OCI-LY1 (cell line): ENCODE results near the gene DIRAS2.

Experiments used
- H2AFZ ChIP-seq: fragments of 200-600 bp; sonication (generic), shearing (Covaris generic); 2 replicates; pipeline ENCODE4 v1.6.0; 2014; ENCODE audit warnings: antibody characterized with exemption, mild to moderate bottlenecking, low read length
- H3F3A ChIP-seq: fragments of 200-600 bp; sonication (generic), shearing (Covaris generic); 2 replicates; pipeline ENCODE4 v1.6.0; 2014; ENCODE audit warnings: mild to moderate bottlenecking, antibody characterized with exemption, low read length, moderate library complexity; ENCODE audit not compliant: insufficient read depth
- H3K27ac ChIP-seq: fragments of 200-600 bp; sonication (generic); 2 replicates; pipeline ENCODE4 v1.5.1; 2014; ENCODE audit warnings: low read length, mixed run types, mild to moderate bottlenecking, low read depth; ENCODE audit not compliant: poor library complexity, severe bottlenecking
- H3K27me3 ChIP-seq: fragments of 200-600 bp; sonication (generic); 2 replicates; pipeline ENCODE4 v1.6.0; 2014; ENCODE audit warnings: antibody characterized with exemption, mild to moderate bottlenecking, low read length, moderate library complexity; ENCODE audit not compliant: insufficient read depth
- H3K36me3 ChIP-seq: fragments of 200-600 bp; sonication (generic); 2 replicates; pipeline ENCODE4 v1.6.1; 2014; ENCODE audit warnings: mild to moderate bottlenecking, antibody characterized with exemption, low read length, moderate library complexity, mixed read lengths; ENCODE audit not compliant: insufficient read depth
- H3K4me1 ChIP-seq: fragments of 200-600 bp; sonication (generic); 2 replicates; pipeline ENCODE4 v1.5.1; 2014; ENCODE audit warnings: mild to moderate bottlenecking, low read length, moderate library complexity; ENCODE audit not compliant: insufficient read depth, severe bottlenecking
- H3K4me2 ChIP-seq: fragments of 200-600 bp; sonication (generic), shearing (Covaris generic); 2 replicates; pipeline ENCODE4 v1.6.1; 2014; ENCODE audit warnings: low read length
- H3K4me3 ChIP-seq: fragments of 200-600 bp; sonication (generic); 2 replicates; pipeline ENCODE4 v1.5.1; 2014; ENCODE audit warnings: low read length, low read depth, mild to moderate bottlenecking, mixed read lengths; ENCODE audit not compliant: poor library complexity, severe bottlenecking
- H3K79me2 ChIP-seq: fragments of 200-600 bp; shearing (Covaris generic); 2 replicates; pipeline ENCODE4 v1.6.1; 2016; ENCODE audit warnings: mixed run types, low read length, mixed read lengths; ENCODE audit not compliant: insufficient read depth
- H3K9ac ChIP-seq: fragments of 200-600 bp; sonication (generic), shearing (Covaris generic); 2 replicates; pipeline ENCODE4 v1.6.1; 2014; ENCODE audit warnings: mild to moderate bottlenecking, low read length, mixed read lengths
- H3K9me2 ChIP-seq: fragments of 200-600 bp; sonication (generic), shearing (Covaris generic); 2 replicates; pipeline ENCODE4 v1.6.1; 2014; ENCODE audit warnings: low read depth, mild to moderate bottlenecking, low read length, mixed read lengths
- H3K9me3 ChIP-seq: fragments of 200-600 bp; shearing (Covaris generic); 2 replicates; pipeline ENCODE4 v1.6.1; 2014; ENCODE audit warnings: low read length, mixed read lengths
- H4K20me1 ChIP-seq: fragments of 200-600 bp; sonication (generic), shearing (Covaris generic); 2 replicates; pipeline ENCODE4 v1.6.0; 2016; ENCODE audit warnings: mild to moderate bottlenecking, low read length; ENCODE audit not compliant: insufficient read depth
- CTCF ChIP-seq: fragments of 200-600 bp; sonication (generic), shearing (Covaris generic); IDR thresholded peaks from 2 replicates; pipeline ENCODE4 v1.5.1; 2017; ENCODE audit warnings: mild to moderate bottlenecking, antibody characterized with exemption, low read length, moderate library complexity, mixed read lengths
- EZH2 ChIP-seq: fragments of 200-600 bp; sonication (generic), shearing (Covaris generic); IDR thresholded peaks from 2 replicates; pipeline ENCODE4 v1.8.0; 2017; ENCODE audit warnings: borderline replicate concordance, mixed run types, mild to moderate bottlenecking, antibody characterized with exemption, low read length, moderate library complexity, mixed read lengths

The DIRAS2 gene

GRCh38 chr9:90562229-90562628, 80.4 kb downstream of the DIRAS2 start:
- no peak for TF ChIP-seq CTCF
- no peak for TF ChIP-seq EZH2
- Histone ChIP-seq H2AFZ (no peak overlapping the region), H3K27ac (no peak overlapping the region), H3K9me2 (no peaks in the 10 kb centered on the region), H3K36me3 (no peaks in the 10 kb centered on the region), H3K79me2 (no peaks in the 10 kb centered on the region), H3K4me2 (no peak overlapping the region), H3K4me3 (no peak overlapping the region), H3K9me3 (no peaks in the 10 kb centered on the region), H3K4me1 (no peaks in the 10 kb centered on the region), H3K9ac (no peak overlapping the region), H3F3A (no peaks in the 10 kb centered on the region), H4K20me1 (no peaks in the 10 kb centered on the region), H3K27me3 (no peaks in the 10 kb centered on the region)
